ENCODE results near the gene PRRT2.

GRCh38 chr16:29808219-29808900 is 3.6 kb upstream of the PRRT2 start:
- TF ChIP-seq, protein P1, sequence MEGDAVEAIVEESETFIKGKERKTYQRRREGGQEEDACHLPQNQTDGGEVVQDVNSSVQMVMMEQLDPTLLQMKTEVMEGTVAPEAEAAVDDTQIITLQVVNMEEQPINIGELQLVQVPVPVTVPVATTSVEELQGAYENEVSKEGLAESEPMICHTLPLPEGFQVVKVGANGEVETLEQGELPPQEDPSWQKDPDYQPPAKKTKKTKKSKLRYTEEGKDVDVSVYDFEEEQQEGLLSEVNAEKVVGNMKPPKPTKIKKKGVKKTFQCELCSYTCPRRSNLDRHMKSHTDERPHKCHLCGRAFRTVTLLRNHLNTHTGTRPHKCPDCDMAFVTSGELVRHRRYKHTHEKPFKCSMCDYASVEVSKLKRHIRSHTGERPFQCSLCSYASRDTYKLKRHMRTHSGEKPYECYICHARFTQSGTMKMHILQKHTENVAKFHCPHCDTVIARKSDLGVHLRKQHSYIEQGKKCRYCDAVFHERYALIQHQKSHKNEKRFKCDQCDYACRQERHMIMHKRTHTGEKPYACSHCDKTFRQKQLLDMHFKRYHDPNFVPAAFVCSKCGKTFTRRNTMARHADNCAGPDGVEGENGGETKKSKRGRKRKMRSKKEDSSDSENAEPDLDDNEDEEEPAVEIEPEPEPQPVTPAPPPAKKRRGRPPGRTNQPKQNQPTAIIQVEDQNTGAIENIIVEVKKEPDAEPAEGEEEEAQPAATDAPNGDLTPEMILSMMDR (IDR thresholded peaks at IDR 0.05) = no peak
- TF ChIP-seq EP300 (IDR thresholded peaks at IDR 0.05) (no peak), POLR2A (IDR thresholded peaks at IDR 0.05) (no peak)
